KMS-11 (cell line): Measurements from ENCODE around the gene SH2D7.

ENCODE experiments used
- H2AFZ ChIP-seq: fragments of 200-600 bp; sonication (generic); 2 replicates; pipeline ENCODE4 v1.6.1; 2016; ENCODE audit warnings: antibody characterized with exemption, mixed run types, low read depth
- H3K27ac ChIP-seq: fragments of 200-600 bp; sonication (generic); 2 replicates; pipeline ENCODE4 v1.6.1; 2016; ENCODE audit warnings: mild to moderate bottlenecking, mixed run types
- H3K27me3 ChIP-seq: fragments of 200-600 bp; sonication (generic); 2 replicates; pipeline ENCODE4 v1.6.1; 2017; ENCODE audit warnings: mild to moderate bottlenecking, low read depth, mixed run types, moderate library complexity; ENCODE audit not compliant: insufficient read depth
- H3K36me3 ChIP-seq: fragments of 200-600 bp; sonication (generic); 2 replicates; pipeline ENCODE4 v1.6.1; 2017; ENCODE audit warnings: mild to moderate bottlenecking, mixed run types; ENCODE audit not compliant: insufficient read depth
- H3K4me1 ChIP-seq: fragments of 200-600 bp; sonication (generic); 2 replicates; pipeline ENCODE4 v1.6.1; 2016; ENCODE audit warnings: mild to moderate bottlenecking, low read depth, mixed run types; ENCODE audit not compliant: poor library complexity, severe bottlenecking
- H3K4me2 ChIP-seq: fragments of 200-600 bp; sonication (generic); 2 replicates; pipeline ENCODE4 v1.7.0; 2016; ENCODE audit warnings: mild to moderate bottlenecking, mixed run types
- H3K4me3 ChIP-seq: fragments of 200-600 bp; sonication (generic); IDR thresholded peaks from 2 replicates; pipeline ENCODE4 v1.6.1; 2017; ENCODE audit warnings: low read depth, low read length, mixed read lengths; ENCODE audit not compliant: insufficient read depth
- H3K79me2 ChIP-seq: fragments of 200-600 bp; sonication (generic); 2 replicates; pipeline ENCODE4 v1.6.1; 2016; ENCODE audit warnings: low read depth, mixed run types; ENCODE audit not compliant: insufficient read depth
- H3K9ac ChIP-seq: fragments of 200-600 bp; sonication (generic); 2 replicates; pipeline ENCODE4 v1.6.1; 2016; ENCODE audit warnings: mild to moderate bottlenecking, mixed run types
- H4K20me1 ChIP-seq: fragments of 200-600 bp; sonication (generic); 2 replicates; pipeline ENCODE4 v1.6.1; 2016; ENCODE audit warnings: mild to moderate bottlenecking, mixed run types; ENCODE audit not compliant: insufficient read depth
- CTCF ChIP-seq: fragments of 200-600 bp; sonication (generic); conservative IDR thresholded peaks from 2 replicates; pipeline ENCODE4 v1.6.1; 2017; ENCODE audit warnings: low read depth, mild to moderate bottlenecking, antibody characterized with exemption, low read length, moderate library complexity, mixed read lengths

The SH2D7 gene

GRCh38 chr15:78090422-78091063, 1.8 kb upstream of the SH2D7 start:
- H3K27me3 ChIP-seq: no peaks in the 10 kb centered on the region
- H3K9ac ChIP-seq: no peak overlapping the region
- H3K36me3 ChIP-seq: no peaks in the 10 kb centered on the region
- no peak overlapping the region for H2AFZ ChIP-seq
- no peak overlapping the region for H3K4me3 ChIP-seq
- no peak for TF ChIP-seq CTCF
- H3K4me1 ChIP-seq: peaks cover 7% of the 10 kb centered on the region
- no peaks in the 10 kb centered on the region for H4K20me1 ChIP-seq
- H3K79me2 ChIP-seq: no peaks in the 10 kb centered on the region
- H3K27ac ChIP-seq: no peak overlapping the region
- no peak overlapping the region for H3K4me2 ChIP-seq

GRCh38 chr15:78093242-78094020, 1.1 kb downstream of the SH2D7 start:
- H4K20me1 ChIP-seq: no peaks in the 10 kb centered on the region

GRCh38 chr15:78097667-78098066, 5.3 kb downstream of the SH2D7 start:
- H3K4me2 ChIP-seq: no peak overlapping the region
- no peak overlapping the region for H3K4me3 ChIP-seq
- H3K36me3 ChIP-seq: no peaks in the 10 kb centered on the region
- no peaks in the 10 kb centered on the region for H3K79me2 ChIP-seq
- H3K9ac ChIP-seq: no peak overlapping the region
- TF ChIP-seq CTCF: no peak
- H3K27me3 ChIP-seq: no peaks in the 10 kb centered on the region
- H4K20me1 ChIP-seq: no peaks in the 10 kb centered on the region
- no peak overlapping the region for H3K27ac ChIP-seq
- no peaks in the 10 kb centered on the region for H3K4me1 ChIP-seq
- no peak overlapping the region for H2AFZ ChIP-seq

More at GRCh38 chr15:78093242-78094020, 1.1 kb downstream of the SH2D7 start:
- TF ChIP-seq CTCF: no peak
- Histone ChIP-seq H3K79me2 (no peaks in the 10 kb centered on the region), H3K36me3 (no peaks in the 10 kb centered on the region), H2AFZ (no peak overlapping the region), H3K9ac (no peak overlapping the region), H3K27ac (no peak overlapping the region), H3K4me3 (no peak overlapping the region), H3K4me2 (no peak overlapping the region), H3K4me1 (no peaks in the 10 kb centered on the region), H3K27me3 (no peaks in the 10 kb centered on the region)

GRCh38 chr15:78098131-78098755, 5.9 kb downstream of the SH2D7 start:
- TF ChIP-seq CTCF: no peak
- no peaks in the 10 kb centered on the region for H3K27me3 ChIP-seq
- H3K36me3 ChIP-seq: no peaks in the 10 kb centered on the region
- H3K4me2 ChIP-seq: no peak overlapping the region
- H3K4me1 ChIP-seq: peaks cover 4% of the 10 kb centered on the region
- no peak overlapping the region for H3K4me3 ChIP-seq
- H3K79me2 ChIP-seq: no peaks in the 10 kb centered on the region
- H4K20me1 ChIP-seq: no peaks in the 10 kb centered on the region
- no peak overlapping the region for H3K27ac ChIP-seq
- H2AFZ ChIP-seq: no peak overlapping the region
- no peak overlapping the region for H3K9ac ChIP-seq
